ENCODE measurements around the gene TBCEL. TPM values are rescaled to one million over a fixed set of nuclear protein-coding genes. Genes with fewer than 3 reads are reported as not detected.

TBCEL gene, protein sequence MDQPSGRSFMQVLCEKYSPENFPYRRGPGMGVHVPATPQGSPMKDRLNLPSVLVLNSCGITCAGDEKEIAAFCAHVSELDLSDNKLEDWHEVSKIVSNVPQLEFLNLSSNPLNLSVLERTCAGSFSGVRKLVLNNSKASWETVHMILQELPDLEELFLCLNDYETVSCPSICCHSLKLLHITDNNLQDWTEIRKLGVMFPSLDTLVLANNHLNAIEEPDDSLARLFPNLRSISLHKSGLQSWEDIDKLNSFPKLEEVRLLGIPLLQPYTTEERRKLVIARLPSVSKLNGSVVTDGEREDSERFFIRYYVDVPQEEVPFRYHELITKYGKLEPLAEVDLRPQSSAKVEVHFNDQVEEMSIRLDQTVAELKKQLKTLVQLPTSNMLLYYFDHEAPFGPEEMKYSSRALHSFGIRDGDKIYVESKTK
- 6.0 TPM for polyA plus RNA-seq (2013, experiment 1 of 2)
- 6.6 TPM for polyA plus RNA-seq (2013, experiment 2 of 2)

- peaks cover 25% of the 10 kb centered on the region for H3K79me2 ChIP-seq (ENCODE audit: control insufficient read depth, insufficient read depth, low read length)
- H3K4ac ChIP-seq (ENCODE audit: low read depth, low read length): no peak within 1 kb of the TSS
- H3K18ac ChIP-seq (ENCODE audit: low read length): no peak within 1 kb of the TSS
- no peak within 1 kb of the TSS for H2BK120ac ChIP-seq (ENCODE audit: low read depth, low read length)
- H3K4me3 ChIP-seq (ENCODE audit: low read length): peak within 1 kb of the TSS; percentile 83
- H2AK5ac ChIP-seq (ENCODE audit: low read length): no peak within 1 kb of the TSS
- no peak within 1 kb of the TSS for H2BK5ac ChIP-seq (ENCODE audit: low read length)
- H3K36me3 ChIP-seq (ENCODE audit: control insufficient read depth, insufficient read depth, low read length): no peaks in the 10 kb centered on the region
- no CpG with 5 or more reads among the region's 54 CpGs for WGBS (ENCODE audit: extremely low coverage, insufficient coverage, low lambda C conversion rate)
- H3K23ac ChIP-seq (ENCODE audit: low read length): no peak within 1 kb of the TSS
- peaks cover 12% of the 10 kb centered on the region for H3K79me1 ChIP-seq (ENCODE audit: low read length)
- H3K27me3 ChIP-seq (ENCODE audit: insufficient read depth, low read length, poor library complexity): no peaks in the 10 kb centered on the region
- H4K5ac ChIP-seq (ENCODE audit: low read length): no peak within 1 kb of the TSS
- peak within 1 kb of the TSS; percentile 89 for H3K56ac ChIP-seq (ENCODE audit: low read length)
- no peak within 1 kb of the TSS for H2BK15ac ChIP-seq (replicated peaks; ENCODE audit: low read depth)
- H3K27ac ChIP-seq (ENCODE audit: low read depth, low read length): peak within 1 kb of the TSS; percentile 56
- H3K4me1 ChIP-seq (ENCODE audit: control insufficient read depth, low read depth, low read length): peaks cover 5% of the 10 kb centered on the region
- H4K8ac ChIP-seq (ENCODE audit: low read depth, low read length): no peak within 1 kb of the TSS
- H3K9ac ChIP-seq (ENCODE audit: low read length): peak within 1 kb of the TSS; percentile 87
- H3K4me2 ChIP-seq (ENCODE audit: low read length): peak within 1 kb of the TSS; percentile 70
- DNase-seq: peak; percentile 97
These were observed at the start of gene TBCEL for GRCh38 chr11:121023848-121024751. TSS of gene TBCEL (plus strand) at chr11:121024102. CDS start at chr11:121045691, 21,589 bp downstream.

GRCh38 chr11:120974466-120974865 lies 49.4 kb upstream of the TBCEL start:
- no peaks in the 10 kb centered on the region for H3K36me3 ChIP-seq (ENCODE audit: control insufficient read depth, insufficient read depth, low read length)
- H3K27me3 ChIP-seq (ENCODE audit: insufficient read depth, low read length, poor library complexity): no peaks in the 10 kb centered on the region
- no peaks in the 10 kb centered on the region for H3K79me1 ChIP-seq (ENCODE audit: low read length)
- peak overlapping the region; percentile 54 for H3K56ac ChIP-seq (ENCODE audit: low read length)
- no CpG with 5 or more reads among the region's 9 CpGs for WGBS (ENCODE audit: extremely low coverage, insufficient coverage, low lambda C conversion rate)
- no peak overlapping the region for H3K23ac ChIP-seq (ENCODE audit: low read length)
- H4K8ac ChIP-seq (ENCODE audit: low read depth, low read length): no peak overlapping the region
- no peak overlapping the region for H3K4ac ChIP-seq (ENCODE audit: low read depth, low read length)
- no peak for DNase-seq
- no peaks in the 10 kb centered on the region for H3K79me2 ChIP-seq (ENCODE audit: control insufficient read depth, insufficient read depth, low read length)
- peak overlapping the region; percentile 90 for H3K18ac ChIP-seq (ENCODE audit: low read length)
- H2AK5ac ChIP-seq (ENCODE audit: low read length): no peak overlapping the region
- H4K5ac ChIP-seq (ENCODE audit: low read length): no peak overlapping the region
- H3K27ac ChIP-seq (ENCODE audit: low read depth, low read length): peak overlapping the region; percentile 58
- H3K9ac ChIP-seq (ENCODE audit: low read length): peak overlapping the region; percentile 30
- no peak overlapping the region for H2BK120ac ChIP-seq (ENCODE audit: low read depth, low read length)
- H2BK15ac ChIP-seq (replicated peaks; ENCODE audit: low read depth): no peak overlapping the region
- H3K4me2 ChIP-seq (ENCODE audit: low read length): no peak overlapping the region
- H3K4me1 ChIP-seq (ENCODE audit: control insufficient read depth, low read depth, low read length): peaks cover 5% of the 10 kb centered on the region
- H3K4me3 ChIP-seq (ENCODE audit: low read length): no peak overlapping the region
- peak overlapping the region; percentile 87 for H2BK5ac ChIP-seq (ENCODE audit: low read length)

GRCh38 chr11:120974965-120975364 lies 48.9 kb upstream of the TBCEL start:
- no CpG with 5 or more reads among the region's 4 CpGs for WGBS (ENCODE audit: extremely low coverage, insufficient coverage, low lambda C conversion rate)
- Histone ChIP-seq H3K4me3 (ENCODE audit: low read length) (no peak overlapping the region), H3K56ac (ENCODE audit: low read length) (no peak overlapping the region), H3K4ac (ENCODE audit: low read depth, low read length) (no peak overlapping the region), H2BK15ac (replicated peaks; ENCODE audit: low read depth) (no peak overlapping the region), H3K18ac (ENCODE audit: low read length) (peak overlapping the region; percentile 33), H3K79me1 (ENCODE audit: low read length) (no peaks in the 10 kb centered on the region), H2BK120ac (ENCODE audit: low read depth, low read length) (no peak overlapping the region), H3K4me1 (ENCODE audit: control insufficient read depth, low read depth, low read length) (peaks cover 5% of the 10 kb centered on the region), H3K9ac (ENCODE audit: low read length) (no peak overlapping the region), H2AK5ac (ENCODE audit: low read length) (no peak overlapping the region), H4K8ac (ENCODE audit: low read depth, low read length) (no peak overlapping the region), H4K5ac (ENCODE audit: low read length) (no peak overlapping the region), H3K23ac (ENCODE audit: low read length) (no peak overlapping the region), H3K27ac (ENCODE audit: low read depth, low read length) (peak overlapping the region; percentile 58), H3K27me3 (ENCODE audit: insufficient read depth, low read length, poor library complexity) (no peaks in the 10 kb centered on the region), H3K4me2 (ENCODE audit: low read length) (no peak overlapping the region), H3K79me2 (ENCODE audit: control insufficient read depth, insufficient read depth, low read length) (no peaks in the 10 kb centered on the region), H3K36me3 (ENCODE audit: control insufficient read depth, insufficient read depth, low read length) (no peaks in the 10 kb centered on the region), H2BK5ac (ENCODE audit: low read length) (no peak overlapping the region)
- DNase-seq: peak; percentile 79

GRCh38 chr11:120977266-120978137 lies 46.4 kb upstream of the TBCEL start:
- no peaks in the 10 kb centered on the region for H3K79me2 ChIP-seq (ENCODE audit: control insufficient read depth, insufficient read depth, low read length)
- WGBS (ENCODE audit: extremely low coverage, insufficient coverage, low lambda C conversion rate): no CpG with 5 or more reads among the region's 10 CpGs

GRCh38 chr11:120978701-120979100 lies 45.2 kb upstream of the TBCEL start:
- Histone ChIP-seq H3K56ac (ENCODE audit: low read length) (no peak overlapping the region), H3K18ac (ENCODE audit: low read length) (peak overlapping the region; percentile 53), H2AK5ac (ENCODE audit: low read length) (no peak overlapping the region), H4K5ac (ENCODE audit: low read length) (no peak overlapping the region), H3K4me1 (ENCODE audit: control insufficient read depth, low read depth, low read length) (peaks cover 5% of the 10 kb centered on the region), H3K36me3 (ENCODE audit: control insufficient read depth, insufficient read depth, low read length) (no peaks in the 10 kb centered on the region), H2BK120ac (ENCODE audit: low read depth, low read length) (no peak overlapping the region), H3K27me3 (ENCODE audit: insufficient read depth, low read length, poor library complexity) (no peaks in the 10 kb centered on the region), H3K27ac (ENCODE audit: low read depth, low read length) (no peak overlapping the region), H3K9ac (ENCODE audit: low read length) (no peak overlapping the region), H2BK15ac (replicated peaks; ENCODE audit: low read depth) (no peak overlapping the region), H3K4me2 (ENCODE audit: low read length) (no peak overlapping the region), H4K8ac (ENCODE audit: low read depth, low read length) (no peak overlapping the region), H3K79me2 (ENCODE audit: control insufficient read depth, insufficient read depth, low read length) (no peaks in the 10 kb centered on the region), H2BK5ac (ENCODE audit: low read length) (no peak overlapping the region), H3K79me1 (ENCODE audit: low read length) (no peaks in the 10 kb centered on the region), H3K4me3 (ENCODE audit: low read length) (no peak overlapping the region), H3K4ac (ENCODE audit: low read depth, low read length) (no peak overlapping the region), H3K23ac (ENCODE audit: low read length) (no peak overlapping the region)
- no peak for DNase-seq
- WGBS (ENCODE audit: extremely low coverage, insufficient coverage, low lambda C conversion rate): no CpG with 5 or more reads among the region's 3 CpGs

More at GRCh38 chr11:120977266-120978137, 46.4 kb upstream of the TBCEL start:
- H3K23ac ChIP-seq (ENCODE audit: low read length): no peak overlapping the region
- no peak overlapping the region for H3K4me2 ChIP-seq (ENCODE audit: low read length)
- no peak overlapping the region for H4K8ac ChIP-seq (ENCODE audit: low read depth, low read length)
- no peak overlapping the region for H3K56ac ChIP-seq (ENCODE audit: low read length)
- peak overlapping the region; percentile 15 for H3K18ac ChIP-seq (ENCODE audit: low read length)
- no peak overlapping the region for H4K5ac ChIP-seq (ENCODE audit: low read length)
- peaks cover 5% of the 10 kb centered on the region for H3K4me1 ChIP-seq (ENCODE audit: control insufficient read depth, low read depth, low read length)
- no peak overlapping the region for H2BK15ac ChIP-seq (replicated peaks; ENCODE audit: low read depth)
- no peaks in the 10 kb centered on the region for H3K79me1 ChIP-seq (ENCODE audit: low read length)
- H2AK5ac ChIP-seq (ENCODE audit: low read length): no peak overlapping the region
- no peak overlapping the region for H2BK5ac ChIP-seq (ENCODE audit: low read length)
- peak overlapping the region; percentile 47 for H2BK120ac ChIP-seq (ENCODE audit: low read depth, low read length)
- H3K4ac ChIP-seq (ENCODE audit: low read depth, low read length): no peak overlapping the region
- H3K36me3 ChIP-seq (ENCODE audit: control insufficient read depth, insufficient read depth, low read length): no peaks in the 10 kb centered on the region
- no peak for DNase-seq
- H3K9ac ChIP-seq (ENCODE audit: low read length): no peak overlapping the region
- H3K4me3 ChIP-seq (ENCODE audit: low read length): no peak overlapping the region
- H3K27me3 ChIP-seq (ENCODE audit: insufficient read depth, low read length, poor library complexity): no peaks in the 10 kb centered on the region
- no peak overlapping the region for H3K27ac ChIP-seq (ENCODE audit: low read depth, low read length)
